ENCODE data around the gene EPS8L2.

GRCh38 chr11:720642-721246 lies 14.7 kb downstream of the EPS8L2 start:
- no peak for TF ChIP-seq SUZ12 (IDR thresholded peaks at IDR 0.05; ENCODE audit: extremely low read depth, insufficient read depth, insufficient read length)
- TF ChIP-seq YY1 (IDR thresholded peaks at IDR 0.05; ENCODE audit: insufficient read depth, insufficient read length) = no peak
- TF ChIP-seq ZNF274 (IDR thresholded peaks at IDR 0.05; ENCODE audit: low read depth, low read length) = no peak

Data from NT2/D1 (cell line).